NCI-H345 treated with DMSO at 0.1 percent for 48 hours (cell line): ENCODE data around the gene CTNNAL1.

Source experiments
- DNase-seq: peaks from one replicate; lab custom pipeline; 2025; ENCODE audit not compliant: unreplicated experiment; lab: John Stamatoyannopoulos, UW

The CTNNAL1 gene

GRCh38 chr9:109027176-109027575 is 13.9 kb upstream of the CTNNAL1 start:
- no peak for DNase-seq

GRCh38 chr9:109026306-109026705 is 13.0 kb upstream of the CTNNAL1 start:
- DNase-seq, result no peak

GRCh38 chr9:109022873-109023272 is 9.6 kb upstream of the CTNNAL1 start:
- DNase-seq, result no peak

- DNase-seq, result no peak
Observed at GRCh38 chr9:109020581-109021511, 7.5 kb upstream of the CTNNAL1 start.

GRCh38 chr9:109020113-109020512 is 6.8 kb upstream of the CTNNAL1 start:
- no peak for DNase-seq

GRCh38 chr9:109019420-109019819 is 6.1 kb upstream of the CTNNAL1 start:
- no peak for DNase-seq

- no peak for DNase-seq
Observed at GRCh38 chr9:109017493-109017892, 4.2 kb upstream of the CTNNAL1 start.

GRCh38 chr9:109017061-109017460 is 3.8 kb upstream of the CTNNAL1 start:
- DNase-seq, result no peak

GRCh38 chr9:109016132-109016531 is 2.8 kb upstream of the CTNNAL1 start:
- no peak for DNase-seq

GRCh38 chr9:109014608-109015280 is 1.4 kb upstream of the CTNNAL1 start:
- DNase-seq, result no peak

- DNase-seq, result no peak
Observed at GRCh38 chr9:109013679-109014607, 644 bp upstream of the CTNNAL1 start.

GRCh38 chr9:109012009-109012875 is 1.1 kb downstream of the CTNNAL1 start:
- no peak for DNase-seq

GRCh38 chr9:109011231-109011671 is 2.0 kb downstream of the CTNNAL1 start:
- no peak for DNase-seq

GRCh38 chr9:109010746-109011145 is 2.6 kb downstream of the CTNNAL1 start:
- no peak for DNase-seq

- DNase-seq, result no peak
Observed at GRCh38 chr9:109005678-109006077, 7.6 kb downstream of the CTNNAL1 start.

- no peak for DNase-seq
Observed at GRCh38 chr9:109003116-109003515, 10.2 kb downstream of the CTNNAL1 start.

GRCh38 chr9:109002141-109002540 is 11.2 kb downstream of the CTNNAL1 start:
- DNase-seq, result no peak

- no peak for DNase-seq
Observed at GRCh38 chr9:109001275-109001676, 12.0 kb downstream of the CTNNAL1 start.

GRCh38 chr9:108997112-108997511 is 16.2 kb downstream of the CTNNAL1 start:
- no peak for DNase-seq

- no peak for DNase-seq
Observed at GRCh38 chr9:108996643-108997042, 16.7 kb downstream of the CTNNAL1 start.
